ENCODE results near the gene MRPS9. TPM values are rescaled to one million over a fixed set of nuclear protein-coding genes. Genes with fewer than 3 reads are reported as not detected.

Gene MRPS9
- total and polyA plus RNA-seq, 2 of the 13 experiments (the other 11 are each of a cell fraction or from before 2014, with no cell fraction given), result 31.2 to 91.8 TPM

DNA sequence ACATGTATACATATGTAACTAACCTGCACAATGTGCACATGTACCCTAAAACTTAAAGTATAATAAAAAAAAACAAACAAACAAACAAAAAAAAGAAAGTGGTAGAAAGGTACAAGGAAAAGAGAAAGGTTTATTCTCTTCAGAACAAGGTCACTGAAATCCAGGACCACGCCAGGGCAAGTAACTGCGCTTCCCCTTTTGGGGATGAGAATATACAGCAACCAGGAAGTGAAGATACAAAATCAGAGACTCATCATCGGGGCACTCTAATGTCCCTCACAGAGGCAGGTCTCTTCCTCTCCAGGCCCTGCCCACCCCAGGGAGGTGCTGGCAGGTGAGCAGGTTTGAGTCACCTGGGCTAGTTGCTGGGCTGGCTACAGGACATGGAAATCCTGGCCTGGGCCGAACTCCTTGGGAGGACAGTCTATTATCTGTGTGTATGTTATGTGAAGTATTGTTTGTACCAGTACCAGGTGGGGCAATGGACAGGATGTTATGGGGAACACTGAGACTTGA, 103.3 kb downstream of the MRPS9 start (continued):
- TF ChIP-seq, protein P1, sequence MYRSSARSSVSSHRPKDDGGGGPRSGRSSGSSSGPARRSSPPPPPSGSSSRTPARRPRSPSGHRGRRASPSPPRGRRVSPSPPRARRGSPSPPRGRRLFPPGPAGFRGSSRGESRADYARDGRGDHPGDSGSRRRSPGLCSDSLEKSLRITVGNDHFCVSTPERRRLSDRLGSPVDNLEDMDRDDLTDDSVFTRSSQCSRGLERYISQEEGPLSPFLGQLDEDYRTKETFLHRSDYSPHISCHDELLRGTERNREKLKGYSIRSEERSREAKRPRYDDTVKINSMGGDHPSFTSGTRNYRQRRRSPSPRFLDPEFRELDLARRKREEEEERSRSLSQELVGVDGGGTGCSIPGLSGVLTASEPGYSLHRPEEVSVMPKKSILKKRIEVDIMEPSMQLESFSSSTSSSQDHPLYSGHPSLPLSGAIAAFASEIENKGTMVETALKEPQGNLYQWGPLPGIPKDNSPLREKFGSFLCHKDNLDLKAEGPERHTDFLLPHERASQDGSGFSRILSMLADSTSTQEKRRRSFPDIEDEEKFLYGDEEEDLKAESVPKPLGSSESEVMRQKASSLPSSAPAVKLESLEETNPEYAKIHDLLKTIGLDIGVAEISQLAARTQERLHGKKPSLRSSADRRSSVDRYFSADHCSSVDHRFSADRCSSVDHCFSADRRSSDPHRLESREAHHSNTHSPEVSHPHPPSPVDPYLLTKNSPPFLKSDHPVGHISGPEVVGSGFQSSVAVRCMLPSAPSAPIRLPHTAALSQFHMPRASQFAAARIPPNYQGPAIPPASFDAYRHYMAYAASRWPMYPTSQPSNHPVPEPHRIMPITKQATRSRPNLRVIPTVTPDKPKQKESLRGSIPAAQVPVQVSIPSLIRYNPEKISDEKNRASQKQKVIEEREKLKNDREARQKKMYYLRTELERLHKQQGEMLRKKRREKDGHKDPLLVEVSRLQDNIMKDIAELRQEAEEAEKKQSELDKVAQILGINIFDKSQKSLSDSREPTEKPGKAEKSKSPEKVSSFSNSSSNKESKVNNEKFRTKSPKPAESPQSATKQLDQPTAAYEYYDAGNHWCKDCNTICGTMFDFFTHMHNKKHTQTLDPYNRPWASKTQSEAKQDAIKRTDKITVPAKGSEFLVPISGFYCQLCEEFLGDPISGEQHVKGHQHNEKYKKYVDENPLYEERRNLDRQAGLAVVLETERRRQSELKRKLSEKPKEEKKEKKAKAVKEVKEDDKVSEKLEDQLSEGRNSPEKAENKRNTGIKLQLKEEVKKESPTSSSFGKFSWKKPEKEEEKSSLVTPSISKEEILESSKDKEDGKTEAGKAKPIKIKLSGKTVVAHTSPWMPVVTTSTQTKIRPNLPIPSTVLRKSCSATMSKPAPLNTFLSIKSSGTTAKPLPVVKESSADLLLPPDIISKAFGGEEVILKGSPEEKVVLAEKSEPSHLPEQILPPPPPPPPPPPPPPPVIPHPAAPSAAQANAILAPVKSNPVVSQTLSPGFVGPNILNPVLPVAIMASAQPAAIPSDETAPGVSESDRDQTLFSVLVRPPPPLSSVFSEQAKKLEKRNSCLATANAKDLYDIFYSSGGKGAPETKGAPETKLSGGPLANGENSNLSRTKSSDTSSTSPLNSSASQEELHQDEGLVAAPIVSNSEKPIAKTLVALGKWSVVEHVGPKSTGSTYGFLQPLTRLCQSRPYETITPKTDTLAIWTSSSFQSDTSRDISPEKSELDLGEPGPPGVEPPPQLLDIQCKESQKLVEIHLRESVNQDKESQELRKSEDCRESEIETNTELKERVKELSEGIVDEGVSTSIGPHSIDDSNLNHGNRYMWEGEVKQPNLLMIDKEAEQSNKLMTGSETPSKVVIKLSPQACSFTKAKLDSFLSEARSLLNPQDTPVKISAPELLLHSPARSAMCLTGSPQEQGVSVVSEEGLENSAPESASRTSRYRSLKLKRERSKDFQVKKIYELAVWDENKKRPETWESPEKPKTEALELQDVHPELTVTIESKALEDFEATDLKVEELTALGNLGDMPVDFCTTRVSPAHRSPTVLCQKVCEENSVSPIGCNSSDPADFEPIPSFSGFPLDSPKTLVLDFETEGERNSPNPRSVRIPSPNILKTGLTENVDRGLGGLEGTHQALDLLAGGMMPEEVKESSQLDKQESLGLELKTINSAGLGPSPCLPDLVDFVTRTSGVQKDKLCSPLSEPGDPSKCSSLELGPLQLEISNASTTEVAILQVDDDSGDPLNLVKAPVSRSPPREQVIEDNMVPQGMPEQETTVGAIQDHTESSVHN (CRISPR knock-in tag; IDR thresholded peaks at IDR 0.05), result no peak
- TF ChIP-seq, protein P2, sequence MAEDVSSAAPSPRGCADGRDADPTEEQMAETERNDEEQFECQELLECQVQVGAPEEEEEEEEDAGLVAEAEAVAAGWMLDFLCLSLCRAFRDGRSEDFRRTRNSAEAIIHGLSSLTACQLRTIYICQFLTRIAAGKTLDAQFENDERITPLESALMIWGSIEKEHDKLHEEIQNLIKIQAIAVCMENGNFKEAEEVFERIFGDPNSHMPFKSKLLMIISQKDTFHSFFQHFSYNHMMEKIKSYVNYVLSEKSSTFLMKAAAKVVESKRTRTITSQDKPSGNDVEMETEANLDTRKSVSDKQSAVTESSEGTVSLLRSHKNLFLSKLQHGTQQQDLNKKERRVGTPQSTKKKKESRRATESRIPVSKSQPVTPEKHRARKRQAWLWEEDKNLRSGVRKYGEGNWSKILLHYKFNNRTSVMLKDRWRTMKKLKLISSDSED (CRISPR knock-in tag; IDR thresholded peaks at IDR 0.05), result no peak
- no peak for TF ChIP-seq CENPX (CRISPR knock-in tag; IDR thresholded peaks at IDR 0.05)
- TF ChIP-seq, protein P3, sequence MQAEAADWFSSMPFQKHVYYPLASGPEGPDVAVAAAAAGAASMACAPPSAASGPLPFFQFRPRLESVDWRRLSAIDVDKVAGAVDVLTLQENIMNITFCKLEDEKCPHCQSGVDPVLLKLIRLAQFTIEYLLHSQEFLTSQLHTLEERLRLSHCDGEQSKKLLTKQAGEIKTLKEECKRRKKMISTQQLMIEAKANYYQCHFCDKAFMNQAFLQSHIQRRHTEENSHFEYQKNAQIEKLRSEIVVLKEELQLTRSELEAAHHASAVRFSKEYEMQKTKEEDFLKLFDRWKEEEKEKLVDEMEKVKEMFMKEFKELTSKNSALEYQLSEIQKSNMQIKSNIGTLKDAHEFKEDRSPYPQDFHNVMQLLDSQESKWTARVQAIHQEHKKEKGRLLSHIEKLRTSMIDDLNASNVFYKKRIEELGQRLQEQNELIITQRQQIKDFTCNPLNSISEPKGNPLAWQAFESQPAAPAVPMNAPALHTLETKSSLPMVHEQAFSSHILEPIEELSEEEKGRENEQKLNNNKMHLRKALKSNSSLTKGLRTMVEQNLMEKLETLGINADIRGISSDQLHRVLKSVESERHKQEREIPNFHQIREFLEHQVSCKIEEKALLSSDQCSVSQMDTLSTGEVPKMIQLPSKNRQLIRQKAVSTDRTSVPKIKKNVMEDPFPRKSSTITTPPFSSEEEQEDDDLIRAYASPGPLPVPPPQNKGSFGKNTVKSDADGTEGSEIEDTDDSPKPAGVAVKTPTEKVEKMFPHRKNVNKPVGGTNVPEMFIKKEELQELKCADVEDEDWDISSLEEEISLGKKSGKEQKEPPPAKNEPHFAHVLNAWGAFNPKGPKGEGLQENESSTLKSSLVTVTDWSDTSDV (CRISPR knock-in tag; IDR thresholded peaks at IDR 0.05), result no peak

All from HepG2 (cell line).